GM12874 (cell line): ENCODE results near the gene C1QTNF1.

Source experiments
- TF ChIP-seq, protein P1 (sequence below): IDR thresholded peaks from 2 replicates; pipeline ENCODE4 v1.5.1; 2011; ENCODE audit warnings: low read depth, mild to moderate bottlenecking, control low read depth, low read length, moderate library complexity; ENCODE audit not compliant: insufficient read depth

Gene C1QTNF1

DNA sequence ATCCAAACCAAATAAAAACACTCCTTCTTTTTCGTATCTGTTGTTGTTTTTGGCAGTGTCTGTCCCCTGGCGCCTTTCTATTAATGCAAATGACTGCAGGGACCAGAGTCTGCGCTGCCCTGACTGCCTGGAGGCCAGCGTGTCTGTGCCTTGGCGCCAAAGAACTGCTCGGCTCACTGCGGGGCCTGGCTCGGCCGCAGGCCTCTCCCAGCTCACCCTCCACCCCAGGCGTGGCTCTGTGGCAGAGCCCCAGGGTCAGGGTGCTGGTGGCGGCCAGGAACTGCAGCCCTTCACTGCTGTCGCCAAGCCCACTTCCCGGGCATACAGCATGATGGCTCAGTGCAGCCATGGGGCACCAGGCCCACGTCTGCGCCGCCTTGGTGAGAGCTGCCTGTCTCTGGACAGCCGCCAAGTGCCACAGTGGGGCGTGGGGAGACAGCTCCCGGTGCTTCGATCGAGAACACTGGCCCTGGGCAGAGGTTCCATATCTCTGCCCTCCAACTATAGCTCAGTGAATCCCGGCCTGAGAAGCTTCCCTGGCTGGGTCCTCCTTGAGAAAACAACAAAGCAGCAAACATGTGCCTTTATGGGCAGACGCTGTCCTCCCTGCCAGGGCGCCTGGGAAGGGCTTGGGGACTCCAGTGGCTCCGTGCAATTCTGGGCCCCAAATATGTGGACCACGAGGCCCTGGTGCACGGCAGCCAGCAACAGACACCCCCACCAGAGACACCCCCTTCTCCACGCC is 25.5 kb upstream of the C1QTNF1 start:
- TF ChIP-seq, protein P1, sequence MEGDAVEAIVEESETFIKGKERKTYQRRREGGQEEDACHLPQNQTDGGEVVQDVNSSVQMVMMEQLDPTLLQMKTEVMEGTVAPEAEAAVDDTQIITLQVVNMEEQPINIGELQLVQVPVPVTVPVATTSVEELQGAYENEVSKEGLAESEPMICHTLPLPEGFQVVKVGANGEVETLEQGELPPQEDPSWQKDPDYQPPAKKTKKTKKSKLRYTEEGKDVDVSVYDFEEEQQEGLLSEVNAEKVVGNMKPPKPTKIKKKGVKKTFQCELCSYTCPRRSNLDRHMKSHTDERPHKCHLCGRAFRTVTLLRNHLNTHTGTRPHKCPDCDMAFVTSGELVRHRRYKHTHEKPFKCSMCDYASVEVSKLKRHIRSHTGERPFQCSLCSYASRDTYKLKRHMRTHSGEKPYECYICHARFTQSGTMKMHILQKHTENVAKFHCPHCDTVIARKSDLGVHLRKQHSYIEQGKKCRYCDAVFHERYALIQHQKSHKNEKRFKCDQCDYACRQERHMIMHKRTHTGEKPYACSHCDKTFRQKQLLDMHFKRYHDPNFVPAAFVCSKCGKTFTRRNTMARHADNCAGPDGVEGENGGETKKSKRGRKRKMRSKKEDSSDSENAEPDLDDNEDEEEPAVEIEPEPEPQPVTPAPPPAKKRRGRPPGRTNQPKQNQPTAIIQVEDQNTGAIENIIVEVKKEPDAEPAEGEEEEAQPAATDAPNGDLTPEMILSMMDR, result no peak

DNA sequence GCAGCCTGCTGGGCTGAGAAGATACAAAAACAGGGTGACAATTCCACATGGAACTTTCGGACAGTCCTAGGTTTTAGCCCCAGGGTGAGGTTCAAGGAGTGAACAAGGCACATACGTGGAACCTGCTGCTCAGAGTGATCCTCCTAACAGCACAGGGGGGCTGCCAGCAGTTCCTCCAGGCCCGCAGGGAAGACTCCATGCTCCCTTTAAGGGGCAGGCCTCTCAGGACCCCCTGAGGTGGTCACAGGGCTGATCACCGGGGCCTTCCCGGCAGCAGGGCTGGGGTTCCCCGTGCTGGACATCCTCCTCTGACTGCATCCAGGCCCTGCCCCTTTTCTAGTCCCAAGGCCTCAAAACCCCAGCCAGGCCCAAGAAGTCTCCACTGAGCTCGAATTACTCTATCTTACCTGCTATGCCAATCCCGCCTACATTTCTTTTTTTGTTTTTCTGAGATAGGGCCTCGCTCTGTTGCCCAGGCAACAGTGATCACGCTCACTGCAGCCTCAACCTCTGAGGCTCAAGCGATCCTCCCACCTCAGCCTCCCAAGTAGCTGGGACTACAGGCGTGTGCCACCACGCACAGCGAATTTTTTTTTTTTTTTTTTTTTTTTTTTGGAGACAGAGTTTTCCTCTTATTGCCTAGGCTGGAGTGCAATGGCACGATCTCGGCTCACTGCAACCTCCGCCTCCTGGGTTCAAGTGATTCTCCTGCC is 24.8 kb upstream of the C1QTNF1 start:
- TF ChIP-seq, protein P1, result no peak

DNA sequence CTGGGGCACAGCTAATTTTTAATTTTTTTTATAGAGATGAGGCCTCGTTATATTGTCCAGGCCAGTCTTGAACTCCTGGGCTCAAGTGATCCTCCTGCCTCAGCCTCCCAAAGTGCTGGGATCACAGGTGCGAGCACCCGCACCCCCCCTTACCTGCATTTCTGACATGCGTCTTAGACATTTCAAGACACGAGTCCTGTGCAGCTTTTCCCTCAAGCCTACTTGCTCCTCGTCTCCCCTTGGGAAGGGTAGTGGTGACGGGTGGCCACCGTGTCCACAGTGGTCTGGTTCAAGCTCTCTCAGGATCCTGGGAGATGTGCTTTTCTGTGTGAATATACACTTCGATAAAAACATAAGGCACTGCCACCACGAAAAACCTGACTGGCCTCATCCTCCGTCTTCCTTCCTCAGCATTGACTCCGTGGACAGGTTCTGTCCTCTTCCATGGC is 24.0 kb upstream of the C1QTNF1 start:
- TF ChIP-seq, protein P1, result no peak

DNA sequence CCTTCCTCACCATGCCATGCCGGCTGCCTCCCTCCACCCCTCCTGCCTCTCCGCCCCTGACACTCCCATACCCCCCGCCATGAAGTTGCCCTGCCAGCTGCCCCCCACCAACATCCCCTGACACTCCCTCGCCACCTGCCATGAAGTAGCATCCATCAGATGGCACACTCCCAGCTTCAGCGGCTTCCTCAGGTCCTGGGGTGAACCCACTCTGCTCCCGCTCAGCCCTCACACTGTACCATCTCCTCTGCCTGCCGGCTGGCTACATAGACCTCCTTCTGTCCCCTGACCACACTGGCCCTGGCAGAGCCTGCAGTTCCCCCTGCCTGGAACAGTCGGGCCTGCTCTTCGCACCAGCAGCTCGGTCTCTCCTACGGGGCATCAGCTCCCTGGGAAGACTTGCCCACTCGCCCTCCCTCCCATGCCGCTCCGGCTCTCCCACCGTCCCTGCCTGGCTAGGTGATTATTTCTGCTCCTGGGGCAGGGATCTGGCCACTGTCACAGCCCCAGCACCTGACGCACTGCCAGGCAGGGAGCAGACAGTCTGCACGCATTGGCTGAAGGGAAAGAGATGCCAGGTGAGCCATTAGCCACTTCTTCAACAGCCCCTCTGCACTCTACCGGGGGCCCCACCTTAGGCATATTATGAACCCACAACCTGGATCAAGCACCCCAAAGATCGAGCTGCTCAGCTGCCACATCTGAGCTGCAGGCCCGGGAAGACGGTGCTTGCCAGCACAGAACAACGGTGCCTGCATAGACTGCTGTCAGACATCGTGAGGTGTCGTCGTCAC is 23.4 kb upstream of the C1QTNF1 start:
- TF ChIP-seq, protein P1, result no peak

DNA sequence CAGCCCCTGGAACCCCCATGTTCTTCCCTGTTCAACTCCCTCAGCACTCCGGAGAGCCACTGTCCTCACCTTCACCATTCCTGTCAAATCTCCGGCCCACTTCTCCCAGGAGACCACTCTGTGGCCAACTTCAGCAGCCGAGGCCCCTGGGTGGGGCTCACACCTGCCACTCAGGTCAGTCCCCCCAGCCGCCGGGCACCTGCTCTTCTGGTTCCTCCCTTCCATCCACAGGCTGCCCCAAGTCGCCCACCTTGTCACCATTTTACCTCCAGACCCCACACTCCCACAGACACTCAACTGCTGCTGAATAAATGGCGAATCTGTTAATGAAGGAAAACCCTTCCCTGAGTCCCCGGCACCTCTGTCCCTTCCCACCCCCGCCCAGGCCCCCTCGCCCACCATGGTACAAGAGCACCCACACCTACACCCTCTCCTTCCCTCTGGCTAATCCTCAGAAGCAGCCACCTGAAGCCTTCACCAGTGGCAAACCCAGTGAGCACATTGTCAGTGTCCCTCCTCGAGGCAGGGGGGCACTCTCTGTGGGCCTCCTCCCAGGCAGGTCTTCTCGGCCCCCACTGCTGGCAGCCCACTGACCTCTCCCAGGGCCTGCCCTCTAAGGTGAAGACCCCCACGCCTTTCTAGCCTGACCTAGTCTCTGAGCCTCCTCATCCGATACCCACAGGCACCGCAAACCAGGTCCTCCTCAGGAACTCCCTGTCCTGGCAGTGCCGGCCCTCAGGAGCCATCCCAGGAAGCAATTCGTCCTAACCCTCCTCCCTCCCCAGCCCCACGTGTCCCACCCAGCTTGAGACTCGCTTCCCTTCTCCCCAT is 22.6 kb upstream of the C1QTNF1 start:
- TF ChIP-seq, protein P1, result no peak

DNA sequence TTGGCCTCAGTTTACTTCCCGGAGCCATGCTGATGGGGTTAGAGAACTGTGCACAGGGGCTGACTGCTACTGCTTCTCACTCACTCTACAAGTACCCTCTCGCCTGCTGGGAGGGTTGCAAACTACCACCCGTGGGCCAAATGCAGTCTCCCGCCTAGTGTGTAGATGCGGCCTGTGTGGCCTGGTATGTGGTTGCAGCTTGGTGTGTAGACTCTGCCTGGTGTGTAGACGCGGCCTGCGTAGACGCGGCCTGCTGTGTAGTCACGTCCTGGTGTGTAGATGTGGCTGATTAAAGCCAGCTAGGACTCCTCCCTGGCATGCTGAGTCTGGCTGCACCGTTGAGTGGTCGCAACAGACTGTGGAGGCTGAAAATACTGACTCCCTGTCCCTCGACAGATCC is 21.7 kb upstream of the C1QTNF1 start:
- TF ChIP-seq, protein P1, result no peak
